Upper lobe of right lung (tissue), 1 donor: ENCODE results near the gene IL12RB2. TPM values are rescaled to one million over a fixed set of nuclear protein-coding genes. Genes with fewer than 3 reads are reported as not detected.

ENCODE experiments used
- ATAC-seq: fragments of 200-7000 bp; cut with Tn5 transposase; one replicate; pipeline ENCODE4 v1.9.1; 2020; ENCODE audit warnings: mild to moderate bottlenecking, moderate library complexity
- DNase-seq: peaks from one replicate; pipeline ENCODE4 v3.0.0-alpha.2; 2020
- H3K27ac ChIP-seq: fragments of 200-600 bp; one replicate; pipeline ENCODE4 v1.8.0; 2022
- H3K27me3 ChIP-seq: fragments of 200-600 bp; one replicate; pipeline ENCODE4 v1.8.0; 2022; ENCODE audit warnings: mild to moderate bottlenecking
- H3K36me3 ChIP-seq: fragments of 200-600 bp; one replicate; pipeline ENCODE4 v1.8.0; 2022
- H3K4me1 ChIP-seq: fragments of 200-600 bp; one replicate; pipeline ENCODE4 v1.8.0; 2022
- H3K4me3 ChIP-seq: fragments of 200-600 bp; one replicate; pipeline ENCODE4 v1.8.0; 2022; ENCODE audit warnings: mild to moderate bottlenecking
- H3K9me3 ChIP-seq: fragments of 200-600 bp; one replicate; pipeline ENCODE4 v1.8.0; 2022
- intact Hi-C: fragments of 100-400 bp; cut with DNase I; formaldehyde crosslinking; loops from one replicate; pipeline ENCODE4 v1.11.0; 2022
- total RNA-seq: library from RNA; stranded (reverse); fragmentation: NEBNext Ultra II Directional; extraction: Animal tissue kit (Norgen Biotek cat#: 25700); gene quantifications from one replicate; pipeline ENCODE4 v1.2.1, GENCODE V29; 2021
- TF ChIP-seq, protein P1 (sequence below): fragments of 200-600 bp; IDR thresholded peaks from one replicate; pipeline ENCODE4 v1.8.0; 2022; ENCODE audit warnings: antibody characterized with exemption
- donor health status: DM: no; HTN: yes; CAD: no; lungs with severe emphysema.

IL12RB2 gene
- total RNA-seq, 1 donor from 2014 or later, result 0.87 TPM

DNA sequence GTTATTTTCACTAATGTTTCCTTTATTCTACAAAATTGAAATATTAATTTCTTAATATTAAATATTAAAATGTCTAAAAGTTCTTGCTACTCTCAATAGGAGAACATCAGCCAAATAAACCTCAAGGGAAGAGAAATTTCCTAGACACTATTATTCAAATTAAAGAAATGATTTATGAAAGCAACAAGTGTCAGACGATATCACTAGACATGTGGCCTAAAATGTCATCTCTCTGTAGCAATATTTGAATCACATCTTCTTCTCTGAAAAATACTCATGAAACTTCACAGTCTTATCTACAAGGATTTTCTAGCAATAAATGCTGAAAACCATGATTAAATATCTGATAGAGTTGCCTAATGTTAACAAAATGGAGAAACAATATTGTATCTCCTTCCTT lies 125.1 kb downstream of the IL12RB2 start:
- no peaks in the 10 kb centered on the region for H3K36me3 ChIP-seq
- no peak overlapping the region for H3K4me3 ChIP-seq
- TF ChIP-seq, protein P1, sequence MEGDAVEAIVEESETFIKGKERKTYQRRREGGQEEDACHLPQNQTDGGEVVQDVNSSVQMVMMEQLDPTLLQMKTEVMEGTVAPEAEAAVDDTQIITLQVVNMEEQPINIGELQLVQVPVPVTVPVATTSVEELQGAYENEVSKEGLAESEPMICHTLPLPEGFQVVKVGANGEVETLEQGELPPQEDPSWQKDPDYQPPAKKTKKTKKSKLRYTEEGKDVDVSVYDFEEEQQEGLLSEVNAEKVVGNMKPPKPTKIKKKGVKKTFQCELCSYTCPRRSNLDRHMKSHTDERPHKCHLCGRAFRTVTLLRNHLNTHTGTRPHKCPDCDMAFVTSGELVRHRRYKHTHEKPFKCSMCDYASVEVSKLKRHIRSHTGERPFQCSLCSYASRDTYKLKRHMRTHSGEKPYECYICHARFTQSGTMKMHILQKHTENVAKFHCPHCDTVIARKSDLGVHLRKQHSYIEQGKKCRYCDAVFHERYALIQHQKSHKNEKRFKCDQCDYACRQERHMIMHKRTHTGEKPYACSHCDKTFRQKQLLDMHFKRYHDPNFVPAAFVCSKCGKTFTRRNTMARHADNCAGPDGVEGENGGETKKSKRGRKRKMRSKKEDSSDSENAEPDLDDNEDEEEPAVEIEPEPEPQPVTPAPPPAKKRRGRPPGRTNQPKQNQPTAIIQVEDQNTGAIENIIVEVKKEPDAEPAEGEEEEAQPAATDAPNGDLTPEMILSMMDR, result no peak
- H3K9me3 ChIP-seq, result no peaks in the 10 kb centered on the region
- ATAC-seq (no peak), DNase-seq (no peak)
- no peaks in the 10 kb centered on the region for H3K27me3 ChIP-seq
- H3K4me1 ChIP-seq, result peaks cover 8% of the 10 kb centered on the region
- intact Hi-C loops, result no loop called here
- no peak overlapping the region for H3K27ac ChIP-seq

DNA sequence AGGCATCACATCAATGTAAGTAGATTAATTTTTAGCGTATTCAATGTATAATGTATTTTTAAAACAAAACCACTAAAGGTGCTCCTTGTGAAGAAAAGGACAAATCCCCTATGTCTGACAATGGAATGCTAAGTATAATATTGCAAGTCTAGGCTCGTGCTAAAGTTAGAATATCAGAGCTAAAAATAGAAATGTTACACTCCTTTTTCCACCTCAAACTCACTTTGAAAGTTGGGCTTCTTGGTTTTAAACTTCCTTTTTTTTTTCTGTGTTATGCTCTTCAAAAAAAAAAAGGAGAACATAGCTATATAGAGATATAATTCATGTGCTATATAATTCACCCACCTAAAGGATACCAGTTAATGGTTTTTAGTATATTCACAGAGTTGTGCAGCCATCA lies 126.2 kb downstream of the IL12RB2 start:
- ATAC-seq (no peak), DNase-seq (no peak)
- intact Hi-C loops, result no loop called here
- no peak overlapping the region for H3K27ac ChIP-seq
- no peak overlapping the region for H3K4me3 ChIP-seq
- H3K27me3 ChIP-seq, result no peaks in the 10 kb centered on the region
- no peaks in the 10 kb centered on the region for H3K9me3 ChIP-seq
- H3K4me1 ChIP-seq, result peaks cover 6% of the 10 kb centered on the region
- TF ChIP-seq, protein P1, result no peak
- H3K36me3 ChIP-seq, result no peaks in the 10 kb centered on the region

DNA sequence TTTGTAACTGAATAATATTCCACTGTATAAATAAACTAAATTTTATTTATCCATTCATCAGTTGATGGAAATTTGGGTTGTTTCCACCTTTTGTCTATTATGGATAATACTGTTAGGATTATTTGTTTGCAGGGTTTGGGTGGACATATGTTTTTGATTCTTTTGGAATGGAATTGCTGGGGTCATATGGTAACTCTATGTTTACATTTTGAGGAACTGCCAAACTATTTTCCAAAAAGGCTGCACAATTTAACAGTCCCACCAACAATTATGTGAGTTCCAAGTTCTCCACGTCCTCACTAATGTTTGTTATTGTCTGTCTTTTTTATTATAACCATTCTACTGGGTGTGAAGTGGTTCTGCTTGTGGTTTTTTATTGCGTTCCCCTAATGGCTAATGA lies 126.8 kb downstream of the IL12RB2 start:
- Histone ChIP-seq H3K27ac (no peak overlapping the region), H3K27me3 (no peaks in the 10 kb centered on the region), H3K36me3 (no peaks in the 10 kb centered on the region), H3K9me3 (no peaks in the 10 kb centered on the region), H3K4me1 (peaks cover 6% of the 10 kb centered on the region), H3K4me3 (no peak overlapping the region)
- DNase-seq (no peak), ATAC-seq (no peak)
- TF ChIP-seq, protein P1, result no peak
- intact Hi-C loops, result no loop called here

DNA sequence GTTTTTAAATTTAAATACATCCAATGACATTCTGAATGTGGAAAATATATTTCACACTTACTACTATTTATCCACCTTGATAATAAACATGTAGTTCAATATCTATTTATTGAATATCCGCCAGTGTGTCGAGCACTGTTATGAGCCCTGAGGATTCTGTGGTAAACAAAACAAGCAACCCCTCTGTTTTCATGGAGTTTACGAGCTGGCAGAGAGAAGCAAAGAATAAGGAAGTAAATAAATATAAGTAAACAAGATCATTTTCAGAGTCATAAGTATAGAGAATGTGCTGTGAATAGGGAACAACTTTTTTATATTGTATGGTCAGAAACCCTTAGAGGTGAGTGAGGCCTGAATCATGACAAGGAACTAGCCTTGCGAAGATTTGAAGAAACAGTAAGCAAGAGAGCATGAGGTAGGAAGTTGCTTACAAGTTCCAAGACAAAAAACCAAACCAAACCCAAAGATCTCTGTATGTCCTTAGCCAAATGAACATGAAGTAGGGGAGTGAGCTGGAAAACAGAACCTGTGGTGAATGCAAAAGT lies 128.9 kb downstream of the IL12RB2 start:
- Histone ChIP-seq H3K4me1 (peaks cover 8% of the 10 kb centered on the region), H3K4me3 (no peak overlapping the region), H3K9me3 (no peaks in the 10 kb centered on the region), H3K27ac (no peak overlapping the region), H3K36me3 (no peaks in the 10 kb centered on the region), H3K27me3 (no peaks in the 10 kb centered on the region)
- TF ChIP-seq, protein P1, result no peak
- no peak for DNase-seq
- ATAC-seq, result no peak
- intact Hi-C loops, result no loop called here

DNA sequence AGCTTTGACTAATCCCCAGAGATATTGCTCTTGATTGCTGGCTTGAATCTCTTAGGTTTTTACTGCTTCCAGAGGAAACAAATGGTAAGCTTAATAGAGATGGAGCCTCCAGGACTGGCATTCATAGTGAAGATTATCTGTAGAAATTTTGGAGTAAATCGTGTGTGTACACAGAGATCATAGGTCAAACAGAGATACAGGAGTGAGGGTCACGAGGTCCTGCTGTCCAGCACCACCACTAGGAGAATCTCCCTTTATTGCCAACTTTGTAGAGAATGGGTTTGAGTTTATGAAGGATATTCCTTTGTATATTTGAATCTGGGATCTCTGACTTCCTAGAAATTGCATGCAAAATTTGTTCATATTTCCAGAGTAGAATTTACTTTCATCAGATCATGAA lies 130.3 kb downstream of the IL12RB2 start:
- DNase-seq (no peak), ATAC-seq (no peak)
- TF ChIP-seq, protein P1, result no peak
- Histone ChIP-seq H3K4me3 (no peak overlapping the region), H3K4me1 (peaks cover 6% of the 10 kb centered on the region), H3K27me3 (no peaks in the 10 kb centered on the region), H3K9me3 (no peaks in the 10 kb centered on the region), H3K27ac (no peak overlapping the region), H3K36me3 (no peaks in the 10 kb centered on the region)
- intact Hi-C loops, result no loop called here
